Breast epithelium (tissue), 3 donors: ENCODE data around the gene TASOR2.

Experiments used
- CTCF ChIP-seq, 3 donors: fragments of 450-650 bp; IDR thresholded peaks; one replicate each; pipeline ENCODE4 v1.5.1; 2016 to 2017; ENCODE audit warnings: antibody characterized with exemption in 3 of 3, mild to moderate bottlenecking in 3 of 3, moderate library complexity in 3 of 3
- POLR2A ChIP-seq: fragments of 450-650 bp; IDR thresholded peaks from one replicate; pipeline ENCODE4 v1.6.1; 2016; ENCODE audit warnings: antibody characterized with exemption, mild to moderate bottlenecking, moderate library complexity
- POLR2AphosphoS5 ChIP-seq, 3 donors: sonication (generic); formaldehyde crosslinking; IDR thresholded peaks; one replicate each; pipeline ENCODE4 v1.6.1; 2017; ENCODE audit warnings: antibody characterized with exemption in 3 of 3

GRCh38 chr10:5655121-5655520, 29.5 kb upstream of the TASOR2 start:
- TF ChIP-seq CTCF (IDR thresholded peaks at IDR 0.05) = no peak
- TF ChIP-seq POLR2A = no peak
- TF ChIP-seq POLR2AphosphoS5 (IDR thresholded peaks at IDR 0.05) = no peak
